NCI-H345 (cell line): ENCODE data around the gene TRMT112.
A peak's percentile ranks its signal among the peaks of the same experiment; 100 is the strongest.
"Not testable (repeated sequence)": the region's sequence is repeated elsewhere in the genome, so short reads cannot be mapped to it uniquely, and the experiment has no call there.

Experiments used
- DNase-seq: peaks from one replicate; lab custom pipeline; 2025; lab: John Stamatoyannopoulos, UW

The TRMT112 gene

GRCh38 chr11:64331569-64332371, 14.4 kb upstream of the TRMT112 start:
- peak; percentile 73 for DNase-seq

DNA sequence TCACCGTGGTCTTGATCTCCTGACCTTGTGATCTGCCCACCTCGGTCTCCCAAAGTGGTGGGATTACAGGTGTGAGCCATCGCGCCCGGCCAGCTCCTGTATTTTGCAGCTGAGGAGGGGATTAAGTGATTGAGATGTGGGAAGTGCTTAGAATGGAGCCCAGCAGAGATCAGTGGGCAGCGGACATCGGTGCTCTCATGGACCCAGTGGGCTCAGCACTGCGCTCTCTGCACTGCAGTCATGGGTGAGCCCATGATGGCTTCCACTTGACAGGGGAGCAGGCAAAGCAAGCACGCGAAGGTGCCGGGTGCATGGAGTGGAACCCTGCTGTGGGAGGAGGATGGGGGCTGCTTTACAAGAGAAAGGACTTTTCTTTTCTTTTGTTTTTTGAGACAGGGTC, 13.5 kb upstream of the TRMT112 start:
- no peak for DNase-seq

- no peak for DNase-seq
Observed at GRCh38 chr11:64327993-64328392, 10.6 kb upstream of the TRMT112 start.

- DNase-seq = no peak
Observed at GRCh38 chr11:64327375-64327774, 10.0 kb upstream of the TRMT112 start.

GRCh38 chr11:64324692-64325469, 7.5 kb upstream of the TRMT112 start:
- no peak for DNase-seq

DNA sequence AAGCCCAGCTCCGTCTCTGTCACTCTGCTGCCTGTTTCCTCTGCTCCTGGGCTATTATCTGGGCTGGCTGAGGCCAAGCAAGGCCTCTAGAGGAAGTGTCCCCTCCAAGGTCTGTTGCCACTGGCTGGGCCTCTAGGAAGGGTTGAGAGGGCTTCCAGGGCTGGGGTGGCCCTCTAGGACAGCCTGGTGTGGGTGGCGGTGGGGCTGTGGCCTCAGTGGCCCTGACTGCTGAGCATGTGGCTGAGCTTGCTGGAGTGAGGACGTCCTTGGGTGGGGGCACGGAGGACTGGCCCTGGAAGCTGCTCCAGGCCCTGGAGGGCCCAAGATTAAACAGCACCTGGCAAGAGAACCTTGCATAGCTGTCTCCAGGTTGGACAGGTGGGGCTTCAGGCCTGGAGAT, 6.6 kb upstream of the TRMT112 start:
- not testable (repeated sequence) for DNase-seq

- no peak for DNase-seq
Observed at GRCh38 chr11:64323373-64323772, 6.0 kb upstream of the TRMT112 start.

GRCh38 chr11:64322925-64323260, 5.5 kb upstream of the TRMT112 start:
- DNase-seq = no peak

- no peak for DNase-seq
Observed at GRCh38 chr11:64321533-64321932, 4.2 kb upstream of the TRMT112 start.

DNA sequence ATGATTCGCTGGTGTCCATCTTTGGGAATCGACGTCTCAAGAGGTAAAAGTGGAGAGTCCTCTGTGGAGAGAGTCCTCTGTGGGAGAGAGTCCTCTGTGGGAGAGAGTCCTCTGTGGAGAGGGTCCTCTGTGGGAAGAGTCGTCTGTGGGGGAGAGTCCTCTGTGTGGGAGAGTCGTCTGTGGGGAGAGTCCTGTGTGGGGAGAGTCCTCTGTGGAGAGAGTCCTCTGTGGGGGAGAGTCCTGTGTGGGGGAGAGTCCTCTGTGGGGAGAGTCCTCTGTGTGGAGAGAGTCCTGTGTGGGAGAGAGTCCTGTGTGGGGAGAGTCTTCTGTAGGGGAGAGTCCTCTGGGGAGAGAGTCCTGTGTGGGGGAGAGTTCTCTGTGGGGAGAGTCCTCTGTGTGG, 3.7 kb upstream of the TRMT112 start:
- DNase-seq = no peak

DNA sequence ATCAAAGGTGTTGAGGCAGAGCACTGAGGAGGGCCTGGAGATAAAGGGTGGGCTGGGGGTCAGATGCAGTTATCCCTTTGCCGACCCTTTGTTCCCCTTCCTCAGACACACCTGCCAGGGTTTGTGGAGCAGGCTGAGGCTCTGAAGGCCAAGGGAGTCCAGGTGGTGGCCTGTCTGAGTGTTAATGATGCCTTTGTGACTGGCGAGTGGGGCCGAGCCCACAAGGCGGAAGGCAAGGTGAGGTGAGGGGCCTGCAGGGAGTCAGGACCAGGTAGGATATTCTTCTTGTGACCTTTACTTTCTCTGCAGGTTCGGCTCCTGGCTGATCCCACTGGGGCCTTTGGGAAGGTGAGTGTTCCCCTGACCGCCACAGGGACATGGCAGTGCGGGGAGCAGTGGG, 3.2 kb upstream of the TRMT112 start:
- no peak for DNase-seq

DNA sequence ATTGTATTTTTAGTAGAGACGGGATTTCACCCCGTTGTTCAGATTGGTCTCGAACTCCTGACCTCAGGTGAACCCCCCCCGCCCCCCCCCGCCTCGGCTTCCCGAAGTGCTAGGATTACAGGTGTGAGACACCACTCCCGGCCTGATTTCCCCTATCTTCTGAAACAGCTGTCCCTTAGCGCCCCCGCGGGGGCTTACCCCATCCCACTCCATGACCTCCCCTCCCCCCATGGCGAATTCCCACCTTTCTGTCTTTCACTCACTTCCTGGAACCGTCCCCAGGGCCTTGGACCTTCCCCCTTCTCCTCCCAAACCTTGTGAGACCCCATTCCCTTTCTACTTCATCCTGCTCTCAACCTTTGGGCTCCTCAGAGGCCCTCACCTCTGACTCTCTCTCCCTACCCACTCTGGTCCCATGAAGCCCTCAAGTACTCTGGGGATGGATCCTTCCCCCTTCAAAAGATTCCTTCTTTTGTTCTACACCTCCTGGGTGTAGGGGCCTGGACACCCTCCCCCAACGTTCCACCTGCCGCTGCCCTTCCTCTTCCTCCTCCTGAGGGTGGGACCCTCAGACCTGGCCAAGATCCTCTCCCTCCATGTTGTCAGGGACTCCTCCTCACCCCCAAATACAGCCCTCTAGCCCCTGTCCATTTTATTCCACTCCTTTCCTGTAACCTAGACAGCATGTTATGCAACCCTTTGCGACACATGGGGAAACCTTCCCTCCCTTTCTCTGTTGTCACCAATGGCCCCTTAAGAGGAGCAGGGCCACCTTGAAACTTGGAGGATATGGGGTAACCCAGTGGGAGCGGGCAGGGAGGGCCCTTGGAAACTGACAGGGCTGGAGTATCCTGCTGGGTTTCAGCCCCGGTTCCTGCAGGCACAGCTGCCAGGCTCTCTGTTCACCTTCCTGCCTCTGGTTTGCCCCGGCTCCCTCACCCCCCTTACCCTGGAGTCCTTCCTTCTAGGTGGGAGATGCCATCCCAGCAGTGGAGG, 1.7 kb upstream of the TRMT112 start:
- DNase-seq = no peak

GRCh38 chr11:64317961-64318765, 804 bp upstream of the TRMT112 start, which contains the start of gene PRDX5:
TSS of gene PRDX5 (plus strand) at chr11:64318121. CDS start at chr11:64318216, 95 bp downstream.
- DNase-seq = peak; percentile 97

DNA sequence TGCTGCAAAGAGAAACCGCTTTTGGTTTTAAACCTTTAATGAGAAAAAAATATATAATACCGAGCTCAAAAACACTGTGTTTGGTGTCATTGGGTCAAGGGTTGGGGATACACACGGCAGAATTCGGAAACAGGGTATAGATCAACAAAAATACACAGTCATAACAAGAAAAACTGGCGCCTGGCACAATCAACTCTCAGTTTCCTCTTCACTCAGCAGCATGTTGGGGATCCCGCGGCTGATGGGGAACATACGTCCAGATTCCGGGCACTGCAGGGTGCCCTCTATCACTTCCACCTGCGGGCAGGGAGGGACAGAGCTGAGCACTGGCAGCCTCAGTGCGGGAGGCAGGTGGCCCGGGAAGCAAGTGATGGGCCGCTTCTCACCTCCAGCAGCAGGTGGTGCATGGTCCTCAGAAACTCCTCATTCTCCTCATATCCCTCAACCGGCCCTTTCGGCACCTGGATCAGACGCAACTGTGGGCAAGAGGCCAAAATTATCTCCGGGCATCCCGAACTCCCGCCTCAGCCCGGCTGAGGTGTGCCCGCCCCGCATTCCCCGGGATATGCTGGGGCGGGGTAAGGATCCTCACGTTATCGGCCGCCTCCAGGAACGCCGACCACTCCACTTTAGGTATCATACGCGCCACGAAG, 561 bp downstream of the TRMT112 start:
- peak; percentile 54 for DNase-seq

DNA sequence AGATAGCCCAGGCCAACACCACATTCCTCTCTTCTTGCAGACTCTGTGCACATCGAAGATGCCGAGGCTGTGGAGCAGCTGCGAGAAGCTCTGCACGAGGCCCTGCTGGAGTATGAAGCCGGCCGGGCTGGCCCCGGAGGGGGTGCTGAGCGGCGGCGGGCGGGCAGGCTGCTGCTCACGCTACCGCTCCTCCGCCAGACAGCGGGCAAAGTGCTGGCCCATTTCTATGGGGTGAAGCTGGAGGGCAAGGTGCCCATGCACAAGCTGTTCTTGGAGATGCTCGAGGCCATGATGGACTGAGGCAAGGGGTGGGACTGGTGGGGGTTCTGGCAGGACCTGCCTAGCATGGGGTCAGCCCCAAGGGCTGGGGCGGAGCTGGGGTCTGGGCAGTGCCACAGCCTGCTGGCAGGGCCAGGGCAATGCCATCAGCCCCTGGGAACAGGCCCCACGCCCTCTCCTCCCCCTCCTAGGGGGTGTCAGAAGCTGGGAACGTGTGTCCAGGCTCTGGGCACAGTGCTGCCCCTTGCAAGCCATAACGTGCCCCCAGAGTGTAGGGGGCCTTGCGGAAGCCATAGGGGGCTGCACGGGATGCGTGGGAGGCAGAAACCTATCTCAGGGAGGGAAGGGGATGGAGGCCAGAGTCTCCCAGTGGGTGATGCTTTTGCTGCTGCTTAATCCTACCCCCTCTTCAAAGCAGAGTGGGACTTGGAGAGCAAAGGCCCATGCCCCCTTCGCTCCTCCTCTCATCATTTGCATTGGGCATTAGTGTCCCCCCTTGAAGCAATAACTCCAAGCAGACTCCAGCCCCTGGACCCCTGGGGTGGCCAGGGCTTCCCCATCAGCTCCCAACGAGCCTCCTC, 1.5 kb downstream of the TRMT112 start:
- not testable (repeated sequence) for DNase-seq

DNA sequence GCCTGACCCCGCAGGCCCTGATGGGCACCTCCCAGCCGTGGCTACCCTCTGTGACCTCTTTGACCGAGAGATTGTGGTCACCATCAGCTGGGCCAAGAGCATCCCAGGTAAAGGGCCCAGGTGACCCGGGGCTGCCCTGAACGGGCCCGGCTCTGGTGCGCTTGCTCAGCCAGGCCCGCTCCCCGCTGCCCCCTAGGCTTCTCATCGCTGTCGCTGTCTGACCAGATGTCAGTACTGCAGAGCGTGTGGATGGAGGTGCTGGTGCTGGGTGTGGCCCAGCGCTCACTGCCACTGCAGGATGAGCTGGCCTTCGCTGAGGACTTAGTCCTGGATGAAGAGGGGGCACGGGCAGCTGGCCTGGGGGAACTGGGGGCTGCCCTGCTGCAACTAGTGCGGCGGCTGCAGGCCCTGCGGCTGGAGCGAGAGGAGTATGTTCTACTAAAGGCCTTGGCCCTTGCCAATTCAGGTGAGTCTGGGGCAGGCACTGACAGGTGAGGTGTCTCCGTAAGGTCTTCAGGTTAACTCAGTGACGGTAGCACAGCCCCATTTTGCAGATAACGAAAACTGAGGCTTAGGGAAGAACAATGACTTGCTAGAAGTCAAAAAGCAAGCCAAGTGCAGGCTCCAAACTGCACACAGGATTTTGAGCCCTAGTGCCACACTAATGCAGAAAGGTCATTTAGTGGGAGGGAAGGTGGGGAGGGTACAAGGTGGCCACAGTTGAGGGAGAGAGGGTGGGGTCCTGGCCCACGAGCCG, 2.4 kb downstream of the TRMT112 start:
- DNase-seq = no peak

DNA sequence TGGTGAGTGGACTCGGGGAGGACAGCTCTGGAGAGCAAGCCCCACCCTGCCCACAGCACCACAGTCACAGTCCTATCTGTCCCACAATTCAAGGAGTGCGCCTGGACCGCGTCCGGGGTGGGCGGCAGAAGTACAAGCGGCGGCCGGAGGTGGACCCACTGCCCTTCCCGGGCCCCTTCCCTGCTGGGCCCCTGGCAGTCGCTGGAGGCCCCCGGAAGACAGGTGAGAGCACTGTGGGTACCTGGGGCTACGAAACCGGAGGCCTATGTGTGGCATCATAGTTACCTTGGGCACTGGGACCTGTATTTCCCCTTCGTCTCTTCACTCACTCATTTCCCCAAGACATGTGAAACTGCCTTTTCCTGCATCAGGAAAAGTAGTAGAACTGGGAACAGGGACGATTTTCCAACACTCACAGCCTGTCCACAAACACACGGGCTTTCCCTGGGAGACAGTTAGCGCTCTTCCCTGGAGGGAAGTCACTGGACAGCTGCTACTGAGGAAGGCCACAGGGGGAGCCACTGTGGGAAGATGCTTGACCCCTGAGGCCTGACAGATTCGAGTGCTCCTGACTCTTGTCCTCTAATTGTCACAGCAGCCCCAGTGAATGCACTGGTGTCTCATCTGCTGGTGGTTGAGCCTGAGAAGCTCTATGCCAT, 3.1 kb downstream of the TRMT112 start:
- no peak for DNase-seq

DNA sequence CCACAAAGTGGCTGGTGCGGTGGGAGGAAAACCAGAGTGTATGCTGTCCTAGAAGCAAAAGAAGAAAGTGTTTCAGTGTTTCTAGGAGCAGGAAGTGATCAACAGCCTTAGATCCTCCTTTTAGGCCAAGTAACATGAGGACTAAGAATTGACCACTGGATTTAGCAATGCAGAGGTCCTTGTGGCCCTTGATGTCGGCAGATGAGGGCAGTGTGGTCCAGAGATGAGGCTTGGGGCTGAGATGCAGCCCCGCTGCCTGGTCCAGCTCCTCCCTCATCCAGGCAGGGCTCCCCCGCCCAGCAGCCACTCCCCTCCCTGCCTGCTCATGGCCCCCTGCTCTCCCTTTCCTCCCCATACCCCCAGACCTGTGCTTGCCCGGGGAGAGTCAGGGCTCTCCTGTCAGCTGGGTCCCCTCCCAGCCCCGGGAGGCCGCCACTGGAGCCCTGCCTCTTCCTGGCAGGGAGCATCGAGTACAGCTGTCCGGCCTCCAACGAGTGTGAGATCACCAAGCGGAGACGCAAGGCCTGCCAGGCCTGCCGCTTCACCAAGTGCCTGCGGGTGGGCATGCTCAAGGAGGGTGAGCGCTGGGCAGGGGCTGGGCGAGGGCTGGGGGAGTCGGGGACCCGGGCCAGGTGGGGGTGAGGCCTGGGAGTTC, 3.7 kb downstream of the TRMT112 start:
- DNase-seq = no peak
